Heart right ventricle (tissue), 16 donors: ENCODE results near the gene PPP2R3C. TPM values are rescaled to one million over a fixed set of nuclear protein-coding genes. Genes with fewer than 3 reads are reported as not detected.

Source experiments
- ATAC-seq, 8 donors: fragments of 200-7000 bp; cut with Tn5 transposase; one replicate each; pipeline ENCODE4 v1.9.1; 2020; ENCODE audit warnings: mild to moderate bottlenecking in 8 of 8, moderate library complexity in 8 of 8, moderate number of reproducible peaks in 1 of 8
- DNase-seq, 2 donors: peaks; one replicate each; pipeline ENCODE4 v3.0.0-alpha.2; 2020
- H3K27ac ChIP-seq, 10 donors: fragments of 200-600 bp; sonication (generic) in 2 of 10; one replicate each; pipeline versions ENCODE4 v1.5.0 to v1.8.0; 2020 to 2022; ENCODE audit warnings: mild to moderate bottlenecking in 3 of 10
- H3K27me3 ChIP-seq, 7 donors: fragments of 200-600 bp; one replicate each; pipeline ENCODE4 v1.8.0; 2021 to 2022; ENCODE audit warnings: mild to moderate bottlenecking in 2 of 7
- H3K36me3 ChIP-seq, 9 donors: fragments of 200-600 bp; sonication (generic) in 1 of 9; one replicate each; pipeline versions ENCODE4 v1.5.0 to v1.8.0; 2020 to 2022; ENCODE audit warnings: mild to moderate bottlenecking in 2 of 9
- H3K4me1 ChIP-seq, 9 donors: fragments of 200-600 bp; sonication (generic) in 1 of 9; one replicate each; pipeline versions ENCODE4 v1.5.0 to v1.8.0; 2020 to 2022; ENCODE audit warnings: mild to moderate bottlenecking in 4 of 9
- H3K4me3 ChIP-seq, 10 donors: fragments of 200-600 bp; sonication (generic) in 2 of 10; one replicate each; pipeline versions ENCODE4 v1.5.0 to v1.8.0; 2020 to 2022; ENCODE audit warnings: mild to moderate bottlenecking in 7 of 10, moderate library complexity in 2 of 10
- H3K9me3 ChIP-seq, 11 donors: fragments of 200-600 bp in 10 of 11; sonication (generic) in 2 of 11; one replicate each; pipeline versions ENCODE4 v1.5.0 to v1.8.0; 2013 to 2022; ENCODE audit warnings: mild to moderate bottlenecking in 2 of 11, control low read depth in 1 of 11, moderate library complexity in 1 of 11
- WGBS, 2 donors: extraction: QIAGEN DNeasy Blood & Tissue Kit; methylation state at CpG; one replicate each; pipeline ENCODE4 v1.1.7; 2013; ENCODE audit warnings: inconsistent platforms in 1 of 2; 5-methylcytosine and 5-hydroxymethylcytosine counted together
- intact Hi-C, 10 donors: fragments of 100-400 bp; cut with DNase I; formaldehyde crosslinking; loops; one replicate each; pipeline versions ENCODE4 v1.11.1 to v1.14.2; 2022
- polyA plus RNA-seq, 2 donors: library from polyadenylated mRNA; stranded (reverse); fragments of 200-250 nt; gene quantifications; one replicate each; pipeline ENCODE4 v1.2.3, GENCODE V29; 2013
- total RNA-seq, 10 donors: library from RNA; stranded (reverse); fragmentation: NEBNext Ultra II Directional in 3 of 10; extraction: Animal tissue kit (Norgen Biotek cat#: 25700) in 3 of 10; gene quantifications; one replicate each; pipeline versions ENCODE4 v1.2.1 to v1.2.4, GENCODE V29; 2021 to 2023
- TF ChIP-seq, protein P1 (sequence below), 9 donors: fragments of 200-600 bp; sonication (generic) in 2 of 9; IDR thresholded peaks; one replicate each; pipeline versions ENCODE4 v1.5.0 to v1.8.0; 2021 to 2022; ENCODE audit warnings: antibody characterized with exemption in 9 of 9, mild to moderate bottlenecking in 5 of 9, moderate library complexity in 1 of 9
- donor health status: Arrhythmogenic right ventricular cardiomyopathy.
- donor health status: ischemic (EF 13 %, LVEDD 7.1; RV severe dilation, severe dysfunction).
- donor health status: healthy with polysubstance abuse.
- donor health status: DM: no; HTN: yes; CAD: no.
- donor health status: DM: no; HTN: no; CAD: no.
- donor health status: ischemic (EF 25% LVEDD 6.9; RV normal size, moderate dysfunction).
- donor health status: ischemic (EF 25% LVEDD 5.7; RV mildly dilated, moderate dysfunction).
- donor health status: healthy.
- donor health status: DM: yes; HTN: yes; CAD: no.
- donor health status: Ischemic cardiomyopathy.
- donor health status: ischemic (EF 35%, LVEDD 5.7; RV mildly dilated, moderate dysfunction).
- donor health status: nonischemic (EF 11% LVEDD 7.7; RV severe dilation, severe dysfunction).
- donor health status: DM: yes; HTN: yes; CAD: no.
- donor health status: PGD.
- donor health status: ischemic (EF 29% LVEDD 5.4; RV normal size, mild dysfunction).
- donor health status: nonischemic (EF 23%, LVEDD 6.1; RV moderate dilation, normal function).

PPP2R3C gene
- total and polyA plus RNA-seq, 12 donors, result 25.5 to 36.3 (median 27.9) TPM

DNA sequence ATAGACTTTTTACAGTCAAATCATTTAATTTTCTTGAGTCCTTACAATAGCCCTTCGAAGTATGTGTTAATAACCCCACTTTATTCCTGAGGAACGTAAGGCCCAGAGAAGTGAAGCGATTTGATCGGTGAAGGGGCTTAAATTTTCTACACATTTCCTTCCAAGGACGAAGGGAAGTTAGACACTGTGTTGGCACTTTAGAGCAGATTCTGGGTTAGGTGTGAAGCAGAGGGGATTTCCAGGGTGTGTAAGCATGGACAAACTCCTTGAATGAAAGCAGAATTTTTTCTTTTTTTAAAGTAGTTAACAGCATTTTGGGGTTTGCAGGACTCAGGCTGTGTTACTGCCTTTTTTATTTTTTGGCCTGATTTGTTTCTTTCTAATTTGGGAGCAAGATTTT is 39.4 kb upstream of the PPP2R3C start:
- H3K4me1 ChIP-seq, result peaks cover 0 to 33% (median 4%) of the 10 kb centered on the region in 9 donors
- intact Hi-C loops, result no loop called here
- whole genome bisulfite sequencing, 2 donors, result 67 to 72% methylated on average over 5 of the region's 5 CpGs
- no peaks in the 10 kb centered on the region for H3K27me3 ChIP-seq
- TF ChIP-seq, protein P1, sequence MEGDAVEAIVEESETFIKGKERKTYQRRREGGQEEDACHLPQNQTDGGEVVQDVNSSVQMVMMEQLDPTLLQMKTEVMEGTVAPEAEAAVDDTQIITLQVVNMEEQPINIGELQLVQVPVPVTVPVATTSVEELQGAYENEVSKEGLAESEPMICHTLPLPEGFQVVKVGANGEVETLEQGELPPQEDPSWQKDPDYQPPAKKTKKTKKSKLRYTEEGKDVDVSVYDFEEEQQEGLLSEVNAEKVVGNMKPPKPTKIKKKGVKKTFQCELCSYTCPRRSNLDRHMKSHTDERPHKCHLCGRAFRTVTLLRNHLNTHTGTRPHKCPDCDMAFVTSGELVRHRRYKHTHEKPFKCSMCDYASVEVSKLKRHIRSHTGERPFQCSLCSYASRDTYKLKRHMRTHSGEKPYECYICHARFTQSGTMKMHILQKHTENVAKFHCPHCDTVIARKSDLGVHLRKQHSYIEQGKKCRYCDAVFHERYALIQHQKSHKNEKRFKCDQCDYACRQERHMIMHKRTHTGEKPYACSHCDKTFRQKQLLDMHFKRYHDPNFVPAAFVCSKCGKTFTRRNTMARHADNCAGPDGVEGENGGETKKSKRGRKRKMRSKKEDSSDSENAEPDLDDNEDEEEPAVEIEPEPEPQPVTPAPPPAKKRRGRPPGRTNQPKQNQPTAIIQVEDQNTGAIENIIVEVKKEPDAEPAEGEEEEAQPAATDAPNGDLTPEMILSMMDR (IDR thresholded peaks at IDR 0.05), result no peak
- no peaks in the 10 kb centered on the region for H3K9me3 ChIP-seq
- peak overlapping the region in 2 of 10 donors; percentile 21 to 46 for H3K27ac ChIP-seq
- no peak overlapping the region for H3K4me3 ChIP-seq
- ATAC-seq, result no peak
- H3K36me3 ChIP-seq, result peaks cover 0 to 17% (median 0%) of the 10 kb centered on the region in 9 donors
- DNase-seq, result no peak

DNA sequence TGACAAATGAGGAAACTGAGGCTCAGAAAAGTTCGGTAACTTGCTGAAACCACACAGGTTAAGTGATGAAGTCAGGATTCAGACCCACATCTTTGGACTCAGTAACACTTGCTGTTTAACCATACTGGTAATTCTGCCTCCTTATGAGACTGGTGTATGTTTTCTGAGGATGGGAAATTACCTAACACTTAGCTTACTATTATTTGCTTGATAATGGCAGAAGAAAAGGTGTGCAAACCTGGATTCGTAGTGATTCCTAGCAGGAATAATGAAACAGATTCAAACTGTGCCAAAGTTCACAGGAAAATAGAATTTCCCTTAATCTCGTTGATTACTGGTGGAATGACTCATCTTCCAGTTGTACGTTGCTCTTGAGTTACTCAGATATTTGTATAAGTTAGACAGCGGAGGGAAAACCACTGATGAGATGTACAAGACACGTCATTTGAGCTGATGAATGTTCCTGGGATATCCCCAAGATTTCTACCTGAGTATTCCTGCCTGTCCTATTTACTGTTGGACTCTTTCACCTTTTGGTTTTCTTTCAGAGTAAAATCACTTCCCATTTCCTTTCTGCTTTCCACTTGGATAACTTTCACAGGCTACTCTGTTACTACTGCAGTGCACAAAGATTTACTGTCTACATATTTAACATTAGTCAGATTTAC is 38.1 kb upstream of the PPP2R3C start:
- no peaks in the 10 kb centered on the region for H3K9me3 ChIP-seq
- peaks cover 0 to 17% (median 0%) of the 10 kb centered on the region in 9 donors for H3K36me3 ChIP-seq
- H3K4me1 ChIP-seq, result peaks cover 0 to 47% (median 12%) of the 10 kb centered on the region in 9 donors
- H3K4me3 ChIP-seq, result no peak overlapping the region
- TF ChIP-seq, protein P1 (IDR thresholded peaks at IDR 0.05), result no peak
- ATAC-seq (peak in 2 of 8 donors; percentile 39 to 58), DNase-seq (no peak)
- intact Hi-C loops, result no loop called here
- H3K27ac ChIP-seq, result peak overlapping the region in 1 of 10 donors; percentile 46
- no peaks in the 10 kb centered on the region for H3K27me3 ChIP-seq
- 55 to 61% methylated on average over 6 of the region's 6 CpGs for WGBS, 2 donors

DNA sequence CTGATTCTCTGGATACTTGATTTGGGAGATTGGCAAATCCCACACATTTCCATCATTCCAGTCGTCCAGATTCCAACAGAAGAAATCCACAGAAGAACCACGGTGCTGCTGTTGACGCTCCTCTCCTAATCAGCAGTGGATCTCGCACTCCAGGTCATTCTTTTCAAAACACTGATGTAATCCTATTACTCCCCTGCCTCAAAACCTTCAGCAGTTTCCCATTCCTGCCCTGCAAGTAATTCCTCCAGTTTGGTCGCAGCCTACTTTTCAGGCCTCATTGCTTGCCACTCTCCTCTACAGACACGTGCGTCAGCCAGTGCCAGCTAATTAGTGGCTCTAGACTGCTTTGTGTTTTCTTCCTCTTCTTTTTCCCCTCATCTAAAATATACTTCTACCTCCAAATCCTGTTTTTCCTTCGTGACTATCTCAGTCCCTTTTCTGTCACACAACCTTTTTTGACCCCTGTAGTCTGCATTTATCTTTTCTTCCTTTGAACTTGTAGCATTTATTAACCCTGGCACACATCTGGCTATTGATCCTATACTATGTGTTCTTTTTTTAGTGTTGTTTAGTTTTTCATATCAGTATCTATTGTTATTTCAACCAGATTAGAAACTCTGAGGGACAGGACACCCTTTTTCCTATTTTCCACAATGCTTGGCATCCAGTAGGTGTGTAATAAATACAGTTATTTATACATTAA is 37.3 kb upstream of the PPP2R3C start:
- no peaks in the 10 kb centered on the region for H3K9me3 ChIP-seq
- no peak overlapping the region for H3K4me3 ChIP-seq
- H3K4me1 ChIP-seq, result peaks cover 0 to 47% (median 12%) of the 10 kb centered on the region in 9 donors
- intact Hi-C loops, result no loop called here
- WGBS, 2 donors, result 76% methylated on average over 8 of the region's 8 CpGs
- TF ChIP-seq, protein P1 (IDR thresholded peaks at IDR 0.05), result no peak
- H3K36me3 ChIP-seq, result peaks cover 0 to 11% (median 0%) of the 10 kb centered on the region in 9 donors
- H3K27ac ChIP-seq, result peak overlapping the region in 2 of 10 donors; percentile 4 to 46
- H3K27me3 ChIP-seq, result no peaks in the 10 kb centered on the region
- DNase-seq, result no peak
- no peak for ATAC-seq

DNA sequence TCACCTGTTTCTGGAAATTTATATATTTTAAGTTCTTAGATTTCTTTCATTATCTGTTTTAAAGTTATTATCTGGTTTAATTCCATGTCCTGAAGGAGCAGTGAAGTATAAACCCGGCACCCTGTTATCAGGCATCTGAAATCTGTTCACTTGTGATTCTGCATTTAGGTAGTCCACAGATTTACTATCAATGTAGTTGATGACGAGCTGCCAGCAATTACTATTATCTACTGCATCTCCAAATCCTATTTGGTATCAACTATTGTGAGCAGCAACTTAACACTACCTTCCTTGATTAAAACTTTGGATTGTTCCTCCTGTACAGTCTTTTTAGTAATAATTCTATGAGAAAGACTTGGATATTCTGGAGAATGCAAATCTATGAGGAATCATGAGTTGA is 36.7 kb upstream of the PPP2R3C start:
- intact Hi-C loops, result no loop called here
- Histone ChIP-seq H3K27ac (peak overlapping the region in 1 of 10 donors; percentile 9), H3K9me3 (no peaks in the 10 kb centered on the region), H3K4me3 (no peak overlapping the region), H3K27me3 (no peaks in the 10 kb centered on the region), H3K4me1 (peaks cover 0 to 47% (median 12%) of the 10 kb centered on the region in 9 donors), H3K36me3 (peaks cover 0 to 10% (median 0%) of the 10 kb centered on the region in 9 donors)
- 95 to 98% methylated on average over 2 of the region's 2 CpGs for WGBS, 2 donors
- ATAC-seq, result no peak
- TF ChIP-seq, protein P1 (IDR thresholded peaks at IDR 0.05), result no peak
- no peak for DNase-seq
